Dermis lymphatic vessel endothelial cell (primary cell): ENCODE results near the gene TMEM63B. TPM values are rescaled to one million over a fixed set of nuclear protein-coding genes. Genes with fewer than 3 reads are reported as not detected.

ENCODE experiments used
- total RNA-seq: library from RNA; depleted of rRNA; stranded (reverse); fragments of >200 nt; gene quantifications from 2 replicates; pipeline ENCODE4 v1.2.1, GENCODE V29; 2014

The TMEM63B gene
- total RNA-seq = 11.3 and 18.0 TPM in 2 replicates

DNA sequence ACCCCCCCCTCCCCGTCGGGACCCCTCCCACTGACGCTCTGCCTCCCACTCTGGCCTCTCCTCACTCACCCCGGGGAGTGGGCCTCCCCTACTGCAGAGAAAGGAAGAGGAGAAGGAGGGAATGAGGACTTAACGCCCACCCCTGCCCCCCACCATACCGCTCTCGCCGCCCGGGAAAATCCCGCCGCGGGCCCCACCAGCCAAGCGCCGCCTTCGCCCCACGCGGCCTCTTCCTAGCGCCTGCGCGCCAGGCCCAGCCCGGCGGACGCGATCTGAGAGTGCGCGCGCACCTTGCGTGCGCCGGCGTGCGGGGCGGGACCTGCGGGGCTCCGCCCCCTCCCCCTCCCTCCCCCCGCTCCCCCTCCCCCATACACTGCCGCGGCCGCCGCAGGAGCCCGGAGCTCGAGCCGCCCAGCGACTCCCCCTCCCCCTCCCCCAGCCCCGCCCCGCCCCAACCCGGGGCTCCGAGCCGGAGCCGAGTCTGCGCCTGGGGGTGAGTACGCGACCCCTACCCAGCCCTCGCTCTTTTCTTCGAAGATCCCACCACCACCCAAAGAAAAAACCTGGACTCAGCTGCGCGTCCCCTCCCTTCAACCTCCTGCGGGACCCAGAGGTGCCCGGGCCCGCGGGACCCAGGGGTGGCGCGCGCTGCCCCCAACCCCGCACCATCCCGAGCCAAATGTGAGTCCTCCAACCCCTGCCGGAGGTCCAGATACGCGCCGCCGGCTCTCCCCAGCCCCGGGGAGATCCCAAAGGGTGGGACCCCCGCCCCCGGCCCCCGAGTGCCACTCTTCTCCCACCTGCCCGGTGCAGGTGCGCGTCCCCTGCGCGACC, at the start of gene TMEM63B, which contains the start of gene MRPL14:
TMEM63B (plus strand) TSS at position 369 of the 834 bp plus-strand sequence. CDS start 7,031 bp downstream, outside the sequence.
MRPL14 (minus strand) TSS at position 267 of the 834 bp plus-strand sequence. CDS start 10,841 bp downstream, outside the sequence.

GRCh38 chr6:44158770-44159228, 31.4 kb downstream of the TMEM63B start, which contains the start of gene CAPN11:
Gene CAPN11 (plus strand): TSS chr6:44158820. CDS start chr6:44158849, 29 bp downstream.

Other genes starting within 250 kb of the TMEM63B start
- 52.3 and 62.1 TPM in 2 replicates for gene MRPL14, start 102 bp upstream of the TMEM63B start, total RNA-seq
- not detected in 2 replicates for gene CAPN11, start 31.3 kb downstream of the TMEM63B start, total RNA-seq
- gene MYMX, start 89.4 kb downstream of the TMEM63B start, total RNA-seq = not detected in 2 replicates
- 11.3 and 16.9 TPM in 2 replicates for gene SLC29A1, start 96.0 kb downstream of the TMEM63B start, total RNA-seq
- gene HSP90AB1, start 119.5 kb downstream of the TMEM63B start, total RNA-seq = 322 and 526 TPM in 2 replicates
- gene SLC35B2, start 130.0 kb downstream of the TMEM63B start, total RNA-seq = 37.2 and 46.1 TPM in 2 replicates
- gene NFKBIE, start 138.0 kb downstream of the TMEM63B start, total RNA-seq = 6.9 and 8.0 TPM in 2 replicates
- under 0.01 TPM in 1 of 2 replicates, not detected in the other for gene TMEM151B, start 142.9 kb downstream of the TMEM63B start, total RNA-seq
- 7.0 and 10.6 TPM in 2 replicates for gene AARS2, start 185.8 kb downstream of the TMEM63B start, total RNA-seq
- 0.09 TPM in 1 of 2 replicates, not detected in the other for gene SPATS1, start 215.1 kb downstream of the TMEM63B start, total RNA-seq